ENCODE data around the gene FBXL16. TPM values are rescaled to one million over a fixed set of nuclear protein-coding genes. Genes with fewer than 3 reads are reported as not detected.

FBXL16 gene
- total RNA-seq, 1 donor from 2014 or later: not detected

DNA sequence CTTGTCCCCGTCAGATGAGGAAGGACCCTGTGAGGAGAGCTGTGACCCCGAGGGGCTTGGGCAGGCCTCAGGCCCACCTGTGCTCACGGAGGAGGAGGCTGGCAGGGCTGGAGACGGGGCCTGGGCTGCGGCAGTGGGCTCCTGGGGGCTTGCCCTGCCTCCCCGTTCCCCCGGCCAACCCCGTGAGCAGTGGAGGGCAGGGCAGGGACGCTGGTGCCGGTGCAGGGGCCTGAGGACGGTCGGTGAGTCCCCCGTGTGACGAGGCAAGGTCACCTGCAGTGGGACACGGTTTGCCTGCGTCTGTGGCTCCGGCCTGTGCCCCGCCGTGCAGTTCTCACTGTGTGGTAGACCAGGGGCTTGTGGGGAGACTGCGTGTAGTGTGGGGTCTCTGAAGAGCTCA lies 46.0 kb downstream of the FBXL16 start:
- intact Hi-C loops (cut with DNase I): loop anchor here (2.0 to 10.0 kb wide), 2 partner anchors 23 to 265 kb away; partner anchors contain the start of genes METTL26 and NME4
- peaks cover 0 to 5% of the 10 kb centered on the region in 2 donors for H3K4me1 ChIP-seq
- no peaks in the 10 kb centered on the region for H3K9me3 ChIP-seq
- H3K27me3 ChIP-seq: no peaks in the 10 kb centered on the region
- no peak overlapping the region for H3K27ac ChIP-seq
- no peak for DNase-seq (ENCODE audit: low spot score in 2 of 2)
- peaks cover 4 to 7% of the 10 kb centered on the region in 2 donors for H3K36me3 ChIP-seq
- no peak for TF ChIP-seq CTCF (IDR thresholded peaks at IDR 0.05)
- H3K4me3 ChIP-seq: no peak overlapping the region

GRCh38 chr16:658679-659571 lies 46.7 kb downstream of the FBXL16 start:
- Histone ChIP-seq H3K27me3 (no peaks in the 10 kb centered on the region), H3K36me3 (peaks cover 4 to 7% of the 10 kb centered on the region in 2 donors), H3K4me3 (no peak overlapping the region), H3K4me1 (peaks cover 0 to 5% of the 10 kb centered on the region in 2 donors), H3K9me3 (no peaks in the 10 kb centered on the region), H3K27ac (no peak overlapping the region)
- intact Hi-C loops (cut with DNase I): no loop called here
- DNase-seq (ENCODE audit: low spot score in 2 of 2): no peak
- no peak for TF ChIP-seq CTCF (IDR thresholded peaks at IDR 0.05)

- TF ChIP-seq CTCF (IDR thresholded peaks at IDR 0.05): no peak
- no peak for DNase-seq (ENCODE audit: low spot score in 2 of 2)
- H3K27ac ChIP-seq: no peak overlapping the region
- no peak overlapping the region for H3K4me3 ChIP-seq
- peaks cover 0 to 5% of the 10 kb centered on the region in 2 donors for H3K4me1 ChIP-seq
- H3K36me3 ChIP-seq: peaks cover 4 to 7% of the 10 kb centered on the region in 2 donors
- intact Hi-C loops (cut with DNase I): no loop called here
- H3K27me3 ChIP-seq: no peaks in the 10 kb centered on the region
- H3K9me3 ChIP-seq: no peaks in the 10 kb centered on the region
These were observed 48.1 kb downstream of the FBXL16 start for GRCh38 chr16:657487-657886.

- TF ChIP-seq CTCF (IDR thresholded peaks at IDR 0.05): no peak
- DNase-seq (ENCODE audit: low spot score in 2 of 2): no peak
- Histone ChIP-seq H3K9me3 (no peaks in the 10 kb centered on the region), H3K4me3 (no peak overlapping the region), H3K27me3 (no peaks in the 10 kb centered on the region), H3K36me3 (peaks cover 4 to 7% of the 10 kb centered on the region in 2 donors), H3K27ac (no peak overlapping the region), H3K4me1 (peaks cover 0 to 7% of the 10 kb centered on the region in 2 donors)
- intact Hi-C loops (cut with DNase I): no loop called here
These were observed 51.6 kb downstream of the FBXL16 start for GRCh38 chr16:654034-654433.

- no peak overlapping the region for H3K4me3 ChIP-seq
- H3K36me3 ChIP-seq: peaks cover 4 to 7% of the 10 kb centered on the region in 2 donors
- no peak overlapping the region for H3K27ac ChIP-seq
- peaks cover 9 to 17% of the 10 kb centered on the region in 2 donors for H3K4me1 ChIP-seq
- TF ChIP-seq CTCF (IDR thresholded peaks at IDR 0.05): no peak
- no peak for DNase-seq (ENCODE audit: low spot score in 2 of 2)
- intact Hi-C loops (cut with DNase I): no loop called here
- no peaks in the 10 kb centered on the region for H3K27me3 ChIP-seq
- no peaks in the 10 kb centered on the region for H3K9me3 ChIP-seq
These were observed 52.9 kb downstream of the FBXL16 start for GRCh38 chr16:652454-653305.

Measured in ascending aorta (tissue), 2 donors.